Stimulated activated effector memory CD8-positive, alpha-beta T cell treated with anti-CD3 and anti-CD28 coated beads, Interleukin-12 subunit alpha, Interleukin-12 subunit beta, amount 100 ng/mL, for 72 hours (primary cell): ENCODE results near the gene CSNK2A2.

Experiments
- ATAC-seq: fragments of 150-1000 bp; cut with Tn5 transposase; 2 replicates; pipeline ENCODE4 v1.10.0; 2021
- DNase-seq, 2 donors: peaks; one replicate each; pipeline ENCODE4 v3.0.0; 2021 to 2022; ENCODE audit warnings: low spot score in 2 of 2
- H3K27ac Mint-ChIP-seq: one replicate; pipeline ENCODE4 v1.8.0; 2022; ENCODE audit warnings: mild to moderate bottlenecking, mixed read lengths
- H3K36me3 Mint-ChIP-seq: one replicate; pipeline ENCODE4 v1.8.0; 2022; ENCODE audit warnings: mild to moderate bottlenecking, mixed read lengths
- H3K4me1 Mint-ChIP-seq: one replicate; pipeline ENCODE4 v1.8.0; 2022; ENCODE audit warnings: mixed read lengths
- H3K4me3 Mint-ChIP-seq: one replicate; pipeline ENCODE4 v1.8.0; 2022; ENCODE audit warnings: mild to moderate bottlenecking, mixed read lengths
- H3K9me3 Mint-ChIP-seq: one replicate; pipeline ENCODE4 v1.8.0; 2022; ENCODE audit warnings: mixed read lengths

CSNK2A2 gene

DNA sequence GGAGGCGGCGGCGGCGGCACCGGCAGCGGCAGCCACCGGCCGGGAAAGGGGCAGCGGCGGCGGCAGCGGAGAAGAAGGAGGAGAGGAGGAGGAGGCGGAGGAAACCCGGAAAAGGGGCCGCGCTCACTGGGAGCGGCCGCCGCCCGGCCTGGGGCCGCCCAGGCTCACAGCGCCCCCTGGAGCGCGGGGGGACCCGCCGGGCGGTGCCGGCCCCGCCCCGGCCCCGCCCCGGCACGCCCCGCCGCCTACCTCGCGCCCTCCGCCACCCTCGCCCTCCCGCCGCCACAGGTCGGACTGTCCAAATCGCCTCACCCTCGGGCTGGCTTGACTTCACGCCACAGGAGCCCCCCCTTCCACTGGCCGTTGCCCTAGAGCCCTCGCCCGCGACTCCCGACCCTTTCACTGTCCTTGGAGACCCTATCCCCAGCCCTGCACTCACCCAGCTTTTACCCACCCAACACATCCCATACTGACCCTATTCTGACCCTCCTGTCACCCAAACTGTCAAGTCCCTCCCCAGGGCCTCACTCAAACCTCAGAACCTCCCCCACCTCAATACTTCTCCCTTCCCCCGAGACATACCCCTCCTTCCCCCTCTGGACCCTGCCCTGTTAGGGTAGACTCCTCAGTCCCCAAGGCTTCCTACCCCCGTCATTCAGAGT lies at the start of gene CSNK2A2:
CSNK2A2 (minus strand) TSS at position 85 of the 662 bp plus-strand sequence. CDS start 370 bp downstream, outside the sequence.
- H3K27ac Mint-ChIP-seq: peak within 1 kb of the TSS; percentile 92

DNA sequence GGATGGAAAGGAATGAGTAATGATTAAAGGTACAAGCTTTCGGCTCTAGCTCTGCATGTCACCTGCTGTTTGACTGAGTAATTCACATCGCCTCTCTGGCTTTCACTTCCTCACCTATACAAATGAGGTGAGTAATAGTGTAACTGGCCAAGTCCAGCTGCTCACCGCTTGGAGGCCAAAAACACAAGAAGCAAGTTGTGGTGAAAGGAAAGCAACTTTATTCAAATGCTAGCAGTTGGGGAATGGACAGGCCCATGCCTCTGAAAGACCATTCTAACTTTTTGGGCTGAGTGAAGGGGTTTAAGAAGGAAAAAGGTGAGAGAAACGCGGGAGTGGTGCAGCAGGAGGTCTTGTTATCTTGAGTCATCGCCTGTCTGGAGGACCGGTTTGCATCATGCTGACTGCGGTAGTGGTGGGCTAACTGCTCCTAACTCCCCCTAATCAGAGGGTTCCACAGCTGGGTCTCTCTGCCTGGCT lies 45.7 kb upstream of the CSNK2A2 start:
- Mint-ChIP-seq H3K4me3 (no peak overlapping the region), H3K9me3 (no peaks in the 10 kb centered on the region), H3K4me1 (peaks cover 5% of the 10 kb centered on the region), H3K36me3 (no peaks in the 10 kb centered on the region), H3K27ac (no peak overlapping the region)
- peak; percentile 86 for ATAC-seq
- no peak for DNase-seq

More for the DNA sequence above, at the start of gene CSNK2A2:
- ATAC-seq (peak; percentile 94), DNase-seq (peak; percentile 58 to 78)
- H3K4me1 Mint-ChIP-seq: peaks cover 32% of the 10 kb centered on the region
- H3K36me3 Mint-ChIP-seq: peaks cover 42% of the 10 kb centered on the region
- H3K4me3 Mint-ChIP-seq: peak within 1 kb of the TSS; percentile 85
- no peaks in the 10 kb centered on the region for H3K9me3 Mint-ChIP-seq

DNA sequence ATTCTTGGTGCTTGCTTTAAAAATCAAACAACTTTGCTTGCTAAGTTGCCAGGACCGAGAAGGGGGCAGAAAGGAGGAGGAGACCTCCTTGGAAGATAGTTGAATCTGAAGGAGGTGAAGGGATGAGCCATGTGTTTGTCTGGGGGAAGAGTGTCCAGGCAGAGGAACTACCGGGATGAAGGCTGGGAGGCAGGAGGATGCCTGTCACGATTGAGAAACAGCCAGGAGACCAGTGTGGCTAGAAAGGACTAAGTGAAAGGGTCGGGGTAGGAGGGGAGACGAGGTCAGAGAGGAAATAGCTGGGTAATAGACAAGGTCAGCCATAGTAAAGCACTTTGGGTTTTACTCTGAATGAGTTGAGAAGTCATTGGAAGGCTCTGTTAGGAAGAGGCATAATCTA lies 38.9 kb upstream of the CSNK2A2 start:
- ATAC-seq (no peak), DNase-seq (no peak)
- H3K4me1 Mint-ChIP-seq: peaks cover 13% of the 10 kb centered on the region
- H3K27ac Mint-ChIP-seq: no peak overlapping the region
- H3K9me3 Mint-ChIP-seq: no peaks in the 10 kb centered on the region
- no peaks in the 10 kb centered on the region for H3K36me3 Mint-ChIP-seq
- H3K4me3 Mint-ChIP-seq: peak overlapping the region; percentile 79

DNA sequence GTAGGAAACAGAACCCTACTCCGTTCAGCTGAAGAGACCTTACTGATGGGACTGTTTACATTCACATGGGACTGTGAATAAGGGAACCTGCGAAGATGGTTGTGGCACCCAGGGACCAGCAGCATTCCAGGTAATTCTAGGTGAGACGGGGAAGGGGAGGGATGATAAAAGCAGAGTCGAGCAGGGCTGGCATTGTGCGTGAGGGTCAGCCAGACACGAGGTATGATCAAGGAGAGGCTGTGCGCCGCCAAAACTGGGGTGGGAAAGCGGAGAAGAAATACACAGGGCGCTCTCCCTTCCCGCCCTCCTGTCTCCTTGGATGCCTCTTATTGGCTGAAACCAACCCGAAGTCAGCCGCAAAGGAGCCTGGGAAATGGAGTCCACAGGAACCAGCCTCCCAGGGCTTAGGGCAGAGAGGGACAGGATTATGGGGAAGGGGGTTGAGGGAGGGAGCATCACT lies 38.4 kb upstream of the CSNK2A2 start:
- peaks cover 13% of the 10 kb centered on the region for H3K4me1 Mint-ChIP-seq
- H3K4me3 Mint-ChIP-seq: peak overlapping the region; percentile 79
- DNase-seq: peak; percentile 39 to 78
- H3K9me3 Mint-ChIP-seq: no peaks in the 10 kb centered on the region
- H3K27ac Mint-ChIP-seq: peak overlapping the region; percentile 50
- ATAC-seq: peak; percentile 96
- H3K36me3 Mint-ChIP-seq: no peaks in the 10 kb centered on the region

DNA sequence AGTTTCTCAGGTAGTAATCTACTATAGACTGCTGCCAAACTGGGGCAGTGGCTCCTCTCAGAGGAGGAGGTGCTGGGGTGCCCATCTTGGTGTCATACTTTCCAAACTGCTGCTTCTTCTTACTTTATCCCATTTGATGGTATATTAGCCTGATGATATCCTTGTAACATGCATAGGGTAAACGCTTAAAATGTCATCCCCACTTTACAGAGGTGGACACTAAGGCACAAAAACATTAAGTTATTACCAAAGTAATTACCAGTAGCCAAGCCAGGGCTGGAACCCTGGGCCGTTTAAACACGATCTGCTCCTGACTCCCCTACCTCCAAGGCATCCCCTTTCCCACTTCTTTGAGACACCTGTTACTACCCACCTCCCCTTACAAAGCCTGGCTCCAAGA lies 37.8 kb upstream of the CSNK2A2 start:
- DNase-seq: no peak
- peaks cover 13% of the 10 kb centered on the region for H3K4me1 Mint-ChIP-seq
- no peak for ATAC-seq
- H3K9me3 Mint-ChIP-seq: no peaks in the 10 kb centered on the region
- H3K27ac Mint-ChIP-seq: no peak overlapping the region
- peak overlapping the region; percentile 79 for H3K4me3 Mint-ChIP-seq
- H3K36me3 Mint-ChIP-seq: no peaks in the 10 kb centered on the region

DNA sequence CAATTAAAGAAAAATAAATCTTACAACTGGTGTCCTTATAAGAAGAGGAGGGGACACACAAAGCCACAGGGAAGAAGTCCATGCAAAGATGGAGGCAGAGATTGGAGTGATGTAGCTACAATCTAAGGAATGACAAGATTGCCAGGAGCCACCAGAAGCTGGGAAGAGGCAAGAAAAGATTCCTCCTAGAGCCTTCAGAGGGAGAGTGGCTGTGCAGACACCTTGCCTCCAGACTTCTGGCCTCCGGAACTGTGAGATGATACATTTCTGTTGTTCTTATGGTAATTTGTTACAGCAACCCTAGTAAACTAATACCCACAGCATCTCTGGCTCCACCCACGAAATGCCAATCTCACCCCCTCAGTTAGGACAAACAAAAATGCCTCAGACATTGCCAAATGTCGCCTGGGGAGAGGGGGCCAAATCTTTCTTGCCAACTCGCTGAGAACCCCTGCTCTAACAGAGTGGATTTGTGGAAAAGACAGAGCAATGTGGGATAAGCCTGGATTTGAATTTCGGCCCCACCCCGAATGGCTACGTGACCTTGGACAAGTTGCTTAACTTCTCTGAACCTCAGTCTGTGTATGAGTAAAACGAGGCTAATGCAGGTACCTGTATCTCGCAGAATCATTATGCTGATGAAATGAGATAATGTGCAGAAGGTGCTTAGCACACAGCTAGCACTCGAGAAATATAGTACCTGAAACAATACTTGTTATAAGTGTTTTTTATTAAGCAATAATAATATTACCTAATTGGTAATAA lies 37.1 kb upstream of the CSNK2A2 start:
- H3K4me3 Mint-ChIP-seq: no peak overlapping the region
- peaks cover 13% of the 10 kb centered on the region for H3K4me1 Mint-ChIP-seq
- H3K27ac Mint-ChIP-seq: no peak overlapping the region
- DNase-seq (no peak), ATAC-seq (no peak)
- no peaks in the 10 kb centered on the region for H3K36me3 Mint-ChIP-seq
- no peaks in the 10 kb centered on the region for H3K9me3 Mint-ChIP-seq

DNA sequence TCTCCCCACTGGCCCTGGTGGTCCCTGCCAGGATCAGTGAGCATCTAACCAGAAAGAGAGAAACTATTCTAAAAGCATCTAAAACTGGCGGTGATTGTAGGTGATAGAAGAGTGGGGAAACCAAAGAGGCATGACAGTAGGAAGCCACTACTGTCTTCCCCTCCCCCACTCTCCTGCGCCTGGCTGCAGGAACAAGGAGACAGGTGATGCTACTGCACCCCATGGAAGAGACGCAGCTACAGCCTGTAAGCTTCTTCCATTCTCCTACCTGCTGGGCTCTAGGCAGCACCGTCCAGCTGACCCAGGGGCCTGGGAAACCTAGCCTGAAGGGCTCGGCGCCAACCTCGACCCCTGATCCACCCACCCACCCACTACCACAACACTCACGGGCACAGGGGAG lies 32.4 kb upstream of the CSNK2A2 start:
- Mint-ChIP-seq H3K9me3 (no peaks in the 10 kb centered on the region), H3K4me3 (no peak overlapping the region), H3K27ac (no peak overlapping the region), H3K4me1 (no peaks in the 10 kb centered on the region), H3K36me3 (no peaks in the 10 kb centered on the region)
- DNase-seq: no peak
- no peak for ATAC-seq

DNA sequence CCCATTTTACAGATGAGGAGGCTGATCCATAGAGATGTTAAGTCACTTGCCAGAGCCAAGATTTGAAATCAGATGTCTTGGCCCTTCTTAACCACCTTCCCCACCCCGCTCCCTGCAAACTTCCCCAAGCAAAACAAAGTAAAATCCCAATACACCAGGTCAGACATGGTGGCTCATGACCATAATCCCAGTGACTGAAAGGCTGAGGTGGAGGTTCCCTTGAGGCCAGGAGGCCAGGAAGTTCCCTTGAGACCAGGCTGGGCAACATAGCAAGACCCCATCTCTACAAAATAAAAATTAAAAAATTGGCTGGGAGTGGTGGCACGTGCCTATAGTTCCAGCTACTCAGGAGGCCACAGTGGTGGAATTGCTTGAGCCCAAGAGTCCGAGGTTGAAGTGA lies 28.9 kb upstream of the CSNK2A2 start:
- DNase-seq (no peak), ATAC-seq (no peak)
- Mint-ChIP-seq H3K36me3 (no peaks in the 10 kb centered on the region), H3K4me3 (no peak overlapping the region), H3K4me1 (no peaks in the 10 kb centered on the region), H3K9me3 (no peaks in the 10 kb centered on the region), H3K27ac (no peak overlapping the region)

DNA sequence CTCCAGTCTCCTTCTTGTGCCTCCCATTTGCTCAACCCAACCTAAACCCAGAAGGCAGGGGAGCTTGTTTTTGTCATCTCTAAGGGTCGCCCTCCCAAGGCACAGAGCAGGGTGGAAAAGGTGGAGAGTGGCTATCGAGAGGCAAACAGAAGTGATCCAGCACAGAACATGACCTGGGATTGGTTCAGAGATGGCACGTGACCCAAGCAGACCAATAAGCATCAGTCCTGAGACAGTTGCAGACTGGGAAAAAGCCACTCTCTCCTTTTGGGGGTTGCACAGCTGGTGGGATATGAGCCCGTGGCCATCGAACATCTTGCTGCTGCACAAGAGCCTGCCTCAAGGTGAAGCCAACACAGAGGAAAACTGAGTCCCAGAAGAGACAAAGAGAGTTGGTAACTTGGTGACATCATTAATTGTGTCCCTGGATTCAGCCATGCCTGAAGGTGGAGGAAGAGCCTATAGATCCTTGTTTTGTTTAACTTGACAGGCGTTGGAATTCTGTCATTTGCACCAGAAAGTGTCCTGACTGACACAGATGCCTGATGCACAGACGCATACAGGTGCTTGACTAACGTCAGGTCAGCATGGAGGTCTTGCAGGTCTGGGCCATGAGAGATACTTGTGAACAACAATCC lies 28.2 kb upstream of the CSNK2A2 start:
- no peaks in the 10 kb centered on the region for H3K9me3 Mint-ChIP-seq
- H3K4me1 Mint-ChIP-seq: no peaks in the 10 kb centered on the region
- no peak for DNase-seq
- H3K4me3 Mint-ChIP-seq: no peak overlapping the region
- no peak overlapping the region for H3K27ac Mint-ChIP-seq
- ATAC-seq: no peak
- H3K36me3 Mint-ChIP-seq: no peaks in the 10 kb centered on the region

DNA sequence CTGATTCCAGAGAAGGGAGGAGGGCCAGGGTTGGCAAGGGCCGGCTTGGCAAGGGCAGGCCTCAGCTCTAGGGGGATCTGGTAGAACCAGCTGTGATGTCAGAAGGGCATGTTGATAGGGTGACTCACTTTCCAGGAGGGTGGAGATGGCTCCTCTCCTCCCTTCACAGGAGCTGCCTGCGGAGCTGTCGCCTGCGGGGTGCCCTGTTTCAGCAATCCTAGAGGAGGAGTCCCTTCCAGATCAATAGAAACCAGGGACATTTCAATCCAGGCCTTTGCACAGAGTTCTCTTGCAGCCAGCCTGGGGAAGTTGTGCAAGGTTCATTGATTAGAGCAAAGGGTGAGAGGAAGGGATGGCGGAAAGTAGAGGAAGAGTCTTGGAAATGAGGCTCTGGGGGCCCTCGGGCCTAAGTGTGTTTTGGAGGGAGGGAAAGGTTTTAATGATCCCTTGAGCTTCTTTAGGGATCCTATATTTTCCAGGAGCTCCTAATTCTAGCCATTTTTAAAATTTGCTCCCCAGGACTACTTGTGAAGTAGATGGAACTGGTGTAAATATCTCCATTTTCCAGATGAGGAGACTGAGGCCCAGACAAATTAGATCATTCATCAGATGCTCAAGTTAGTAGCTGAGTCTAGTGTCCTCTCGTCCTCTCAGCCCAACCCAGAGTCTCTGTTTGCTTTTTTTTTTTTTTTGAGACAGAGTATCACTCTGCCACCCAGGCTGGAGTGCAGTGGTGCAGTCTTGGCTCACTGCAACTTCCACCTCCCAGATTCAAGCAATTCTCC lies 24.8 kb upstream of the CSNK2A2 start:
- Mint-ChIP-seq H3K27ac (no peak overlapping the region), H3K4me3 (no peak overlapping the region), H3K36me3 (no peaks in the 10 kb centered on the region), H3K9me3 (peaks cover 3% of the 10 kb centered on the region), H3K4me1 (no peaks in the 10 kb centered on the region)
- no peak for DNase-seq
- no peak for ATAC-seq

DNA sequence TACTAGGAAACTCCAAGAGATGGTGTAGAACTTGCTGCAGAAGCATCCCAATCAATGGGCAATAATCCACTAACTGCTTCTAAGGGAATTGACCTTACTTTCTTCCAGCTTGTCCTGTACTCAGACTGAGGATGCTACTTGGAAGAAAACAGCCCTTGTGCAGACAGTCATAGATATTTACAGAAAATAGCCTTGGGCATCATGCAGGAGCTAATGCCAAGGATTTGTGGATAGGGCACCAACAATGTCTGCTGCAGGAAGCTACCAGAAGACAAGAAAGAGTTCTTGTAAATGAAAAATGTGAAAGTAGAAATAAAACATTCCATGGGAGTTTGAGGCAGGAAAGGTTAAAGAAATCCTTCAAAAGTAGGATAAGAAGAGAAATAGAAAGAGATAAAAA lies 21.5 kb upstream of the CSNK2A2 start:
- Mint-ChIP-seq H3K4me3 (no peak overlapping the region), H3K27ac (no peak overlapping the region), H3K36me3 (no peaks in the 10 kb centered on the region), H3K4me1 (no peaks in the 10 kb centered on the region), H3K9me3 (peaks cover 3% of the 10 kb centered on the region)
- DNase-seq (no peak), ATAC-seq (no peak)

DNA sequence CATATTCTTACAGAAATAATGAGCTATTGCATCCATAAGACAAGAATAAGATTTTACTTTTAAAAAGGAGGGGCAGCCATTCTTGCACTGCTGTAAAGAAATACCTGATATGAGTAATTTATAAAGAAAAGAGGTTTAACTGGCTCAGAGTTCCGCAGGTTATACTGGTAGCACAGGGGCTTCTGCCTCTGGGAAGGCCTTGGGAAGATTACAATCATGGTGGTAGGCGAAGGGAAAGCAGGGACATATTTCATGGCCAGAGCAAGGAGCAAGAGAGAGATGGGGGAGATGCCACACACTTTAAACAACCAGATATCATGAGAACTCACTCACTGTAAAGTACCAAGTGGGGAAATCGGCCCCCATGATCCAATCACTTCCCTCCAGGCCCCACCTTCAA lies 20.9 kb upstream of the CSNK2A2 start:
- ATAC-seq (no peak), DNase-seq (no peak)
- H3K4me3 Mint-ChIP-seq: no peak overlapping the region
- no peak overlapping the region for H3K27ac Mint-ChIP-seq
- peaks cover 3% of the 10 kb centered on the region for H3K9me3 Mint-ChIP-seq
- no peaks in the 10 kb centered on the region for H3K4me1 Mint-ChIP-seq
- H3K36me3 Mint-ChIP-seq: no peaks in the 10 kb centered on the region

DNA sequence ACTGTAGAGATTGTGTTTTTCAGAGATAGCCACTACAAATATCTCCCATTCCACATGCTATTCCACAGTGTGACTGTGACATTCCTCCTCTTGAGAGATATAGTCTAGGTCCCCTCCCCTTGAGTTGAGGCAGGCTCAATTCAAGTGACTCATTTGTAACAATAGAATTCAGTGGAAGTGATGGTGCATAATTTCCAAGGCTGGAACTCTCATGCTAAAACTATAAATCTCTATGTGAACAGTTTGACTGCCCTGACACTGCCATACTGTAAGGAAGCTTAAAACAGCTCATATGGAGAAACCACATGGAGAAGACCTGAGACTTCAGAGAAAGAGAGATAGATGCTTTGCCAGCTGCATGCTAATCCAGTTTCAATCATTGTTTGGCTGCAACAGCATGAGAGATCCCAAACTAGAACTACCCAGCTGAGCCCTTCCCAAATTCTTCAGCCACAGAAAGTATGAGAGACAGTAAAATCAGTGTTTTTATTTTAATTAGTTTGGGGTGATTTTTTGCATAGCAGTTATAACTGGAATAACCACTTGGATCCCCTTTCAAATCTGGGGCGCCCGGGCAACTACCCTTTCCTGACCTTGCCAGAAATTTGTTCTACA lies 19.5 kb upstream of the CSNK2A2 start:
- DNase-seq (no peak), ATAC-seq (no peak)
- no peak overlapping the region for H3K27ac Mint-ChIP-seq
- no peaks in the 10 kb centered on the region for H3K36me3 Mint-ChIP-seq
- H3K4me3 Mint-ChIP-seq: no peak overlapping the region
- no peaks in the 10 kb centered on the region for H3K4me1 Mint-ChIP-seq
- peaks cover 3% of the 10 kb centered on the region for H3K9me3 Mint-ChIP-seq

DNA sequence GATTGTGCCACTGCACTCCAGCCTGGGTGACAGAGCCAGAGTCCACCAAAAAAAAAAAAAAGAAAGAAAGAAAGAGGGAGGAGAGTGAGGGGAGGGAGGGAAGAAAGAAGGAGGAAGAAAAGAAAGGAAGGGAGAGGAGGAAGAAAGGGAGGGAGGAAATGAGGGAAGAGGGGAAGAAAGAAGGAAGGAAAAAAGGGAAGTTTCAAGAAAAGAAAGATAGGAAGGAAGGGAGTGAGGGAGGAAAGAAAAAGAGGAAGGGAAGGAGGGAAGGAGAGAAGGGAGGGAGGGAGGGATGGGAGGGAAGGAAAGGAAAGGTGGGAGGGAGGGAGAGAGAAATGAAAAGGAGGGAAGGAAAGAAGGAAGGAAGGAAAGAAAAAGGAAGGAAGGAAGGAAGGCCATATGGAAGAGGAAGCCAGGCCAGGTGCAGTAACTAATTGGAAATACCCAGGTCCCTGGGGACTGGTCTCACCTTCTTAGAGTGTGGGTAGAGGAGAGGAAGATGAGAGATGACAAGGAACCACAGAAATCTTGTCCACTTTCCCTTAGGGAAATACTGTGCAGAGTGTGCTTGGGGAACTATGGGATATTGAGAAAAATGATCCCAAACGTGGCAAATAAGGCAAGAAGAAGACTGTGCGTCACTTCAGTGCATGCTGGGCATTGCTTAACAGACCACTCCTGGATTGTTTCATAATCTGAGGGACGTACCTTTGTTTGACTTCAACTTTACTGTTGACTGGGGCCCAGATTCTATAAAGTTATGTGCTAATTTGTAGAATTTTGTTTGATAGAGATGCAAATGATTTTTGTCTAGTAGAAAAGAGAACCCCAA lies 15.1 kb upstream of the CSNK2A2 start:
- no peaks in the 10 kb centered on the region for H3K36me3 Mint-ChIP-seq
- no peak overlapping the region for H3K4me3 Mint-ChIP-seq
- H3K4me1 Mint-ChIP-seq: no peaks in the 10 kb centered on the region
- no peak for ATAC-seq
- no peaks in the 10 kb centered on the region for H3K9me3 Mint-ChIP-seq
- no peak overlapping the region for H3K27ac Mint-ChIP-seq
- DNase-seq: no peak
